Epithelial cell of proximal tubule (primary cell): ENCODE data around the gene DNMBP. TPM values are rescaled to one million over a fixed set of nuclear protein-coding genes. Genes with fewer than 3 reads are reported as not detected.

Source experiments
- DNase-seq: peaks from one replicate; pipeline ENCODE4 v3.0.0-alpha.2; 2011; ENCODE audit warnings: low read depth
- H3K4me3 ChIP-seq: 2 replicates; pipeline ENCODE4 v1.5.1; 2011; ENCODE audit warnings: low read depth, mild to moderate bottlenecking, low read length
- total RNA-seq: library from RNA; depleted of rRNA; stranded (reverse); fragments of >200 nt; gene quantifications from 2 replicates; pipeline ENCODE4 v1.2.3, GENCODE V29; 2015
- TF ChIP-seq, protein P1 (sequence below): conservative IDR thresholded peaks from 2 replicates; pipeline ENCODE4 v1.5.1; 2012; ENCODE audit warnings: low read depth, mild to moderate bottlenecking, low read length

Gene DNMBP, protein sequence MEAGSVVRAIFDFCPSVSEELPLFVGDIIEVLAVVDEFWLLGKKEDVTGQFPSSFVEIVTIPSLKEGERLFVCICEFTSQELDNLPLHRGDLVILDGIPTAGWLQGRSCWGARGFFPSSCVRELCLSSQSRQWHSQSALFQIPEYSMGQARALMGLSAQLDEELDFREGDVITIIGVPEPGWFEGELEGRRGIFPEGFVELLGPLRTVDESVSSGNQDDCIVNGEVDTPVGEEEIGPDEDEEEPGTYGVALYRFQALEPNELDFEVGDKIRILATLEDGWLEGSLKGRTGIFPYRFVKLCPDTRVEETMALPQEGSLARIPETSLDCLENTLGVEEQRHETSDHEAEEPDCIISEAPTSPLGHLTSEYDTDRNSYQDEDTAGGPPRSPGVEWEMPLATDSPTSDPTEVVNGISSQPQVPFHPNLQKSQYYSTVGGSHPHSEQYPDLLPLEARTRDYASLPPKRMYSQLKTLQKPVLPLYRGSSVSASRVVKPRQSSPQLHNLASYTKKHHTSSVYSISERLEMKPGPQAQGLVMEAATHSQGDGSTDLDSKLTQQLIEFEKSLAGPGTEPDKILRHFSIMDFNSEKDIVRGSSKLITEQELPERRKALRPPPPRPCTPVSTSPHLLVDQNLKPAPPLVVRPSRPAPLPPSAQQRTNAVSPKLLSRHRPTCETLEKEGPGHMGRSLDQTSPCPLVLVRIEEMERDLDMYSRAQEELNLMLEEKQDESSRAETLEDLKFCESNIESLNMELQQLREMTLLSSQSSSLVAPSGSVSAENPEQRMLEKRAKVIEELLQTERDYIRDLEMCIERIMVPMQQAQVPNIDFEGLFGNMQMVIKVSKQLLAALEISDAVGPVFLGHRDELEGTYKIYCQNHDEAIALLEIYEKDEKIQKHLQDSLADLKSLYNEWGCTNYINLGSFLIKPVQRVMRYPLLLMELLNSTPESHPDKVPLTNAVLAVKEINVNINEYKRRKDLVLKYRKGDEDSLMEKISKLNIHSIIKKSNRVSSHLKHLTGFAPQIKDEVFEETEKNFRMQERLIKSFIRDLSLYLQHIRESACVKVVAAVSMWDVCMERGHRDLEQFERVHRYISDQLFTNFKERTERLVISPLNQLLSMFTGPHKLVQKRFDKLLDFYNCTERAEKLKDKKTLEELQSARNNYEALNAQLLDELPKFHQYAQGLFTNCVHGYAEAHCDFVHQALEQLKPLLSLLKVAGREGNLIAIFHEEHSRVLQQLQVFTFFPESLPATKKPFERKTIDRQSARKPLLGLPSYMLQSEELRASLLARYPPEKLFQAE (N-terminal part only)
- 17.2 and 20.5 TPM in 2 replicates for total RNA-seq

DNA sequence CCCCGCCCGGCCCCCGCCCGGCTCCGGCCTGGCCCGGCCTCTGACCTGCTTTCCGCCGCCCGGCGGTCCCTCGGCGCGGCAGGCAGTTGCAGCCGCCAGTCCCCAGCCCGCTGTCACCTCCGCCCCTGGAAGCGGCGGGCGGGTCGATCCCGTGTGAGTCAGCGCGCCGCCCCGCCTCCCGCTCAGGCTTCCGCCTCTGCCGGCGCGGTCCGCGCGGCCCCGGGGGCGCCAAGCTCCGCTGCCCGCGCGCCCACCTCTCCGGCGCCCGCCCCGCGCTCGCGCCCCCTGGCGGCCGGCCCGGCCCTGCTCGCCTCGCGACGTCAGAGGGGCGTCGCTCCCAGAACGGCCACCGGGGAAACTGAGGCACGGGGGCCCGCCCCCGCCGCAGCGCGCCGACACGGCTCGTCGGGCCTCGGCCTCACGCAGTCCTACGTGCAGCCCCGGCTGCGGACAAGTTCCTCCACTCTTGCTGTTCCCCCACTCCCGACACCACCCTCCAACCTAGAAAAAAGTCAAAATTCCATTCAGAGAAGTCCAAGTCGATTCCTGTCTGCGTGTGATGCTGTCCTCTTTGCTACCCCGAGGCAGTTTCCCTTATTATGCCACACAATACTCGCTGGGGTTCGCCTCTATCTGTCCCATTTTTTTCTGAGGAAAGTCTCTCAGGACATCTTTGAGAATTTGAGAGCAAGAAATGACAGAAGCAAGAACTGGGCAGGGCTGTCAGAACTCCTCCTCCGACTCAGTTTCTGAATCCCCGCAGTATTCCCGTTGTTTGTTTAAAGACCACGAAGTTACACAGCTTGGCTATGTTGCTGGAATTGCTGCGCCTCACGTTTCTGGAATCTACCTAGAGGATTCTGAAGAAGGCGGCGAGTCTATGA, at the start of gene DNMBP:
Gene DNMBP, minus strand, starts transcription at position 155 of the 884 bp plus-strand sequence. CDS start 37,823 bp downstream, outside the sequence.
- peak within 1 kb of the TSS; percentile 83 for H3K4me3 ChIP-seq
- TF ChIP-seq, protein P1, sequence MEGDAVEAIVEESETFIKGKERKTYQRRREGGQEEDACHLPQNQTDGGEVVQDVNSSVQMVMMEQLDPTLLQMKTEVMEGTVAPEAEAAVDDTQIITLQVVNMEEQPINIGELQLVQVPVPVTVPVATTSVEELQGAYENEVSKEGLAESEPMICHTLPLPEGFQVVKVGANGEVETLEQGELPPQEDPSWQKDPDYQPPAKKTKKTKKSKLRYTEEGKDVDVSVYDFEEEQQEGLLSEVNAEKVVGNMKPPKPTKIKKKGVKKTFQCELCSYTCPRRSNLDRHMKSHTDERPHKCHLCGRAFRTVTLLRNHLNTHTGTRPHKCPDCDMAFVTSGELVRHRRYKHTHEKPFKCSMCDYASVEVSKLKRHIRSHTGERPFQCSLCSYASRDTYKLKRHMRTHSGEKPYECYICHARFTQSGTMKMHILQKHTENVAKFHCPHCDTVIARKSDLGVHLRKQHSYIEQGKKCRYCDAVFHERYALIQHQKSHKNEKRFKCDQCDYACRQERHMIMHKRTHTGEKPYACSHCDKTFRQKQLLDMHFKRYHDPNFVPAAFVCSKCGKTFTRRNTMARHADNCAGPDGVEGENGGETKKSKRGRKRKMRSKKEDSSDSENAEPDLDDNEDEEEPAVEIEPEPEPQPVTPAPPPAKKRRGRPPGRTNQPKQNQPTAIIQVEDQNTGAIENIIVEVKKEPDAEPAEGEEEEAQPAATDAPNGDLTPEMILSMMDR, result peak; percentile 40
- DNase-seq, result no peak

DNA sequence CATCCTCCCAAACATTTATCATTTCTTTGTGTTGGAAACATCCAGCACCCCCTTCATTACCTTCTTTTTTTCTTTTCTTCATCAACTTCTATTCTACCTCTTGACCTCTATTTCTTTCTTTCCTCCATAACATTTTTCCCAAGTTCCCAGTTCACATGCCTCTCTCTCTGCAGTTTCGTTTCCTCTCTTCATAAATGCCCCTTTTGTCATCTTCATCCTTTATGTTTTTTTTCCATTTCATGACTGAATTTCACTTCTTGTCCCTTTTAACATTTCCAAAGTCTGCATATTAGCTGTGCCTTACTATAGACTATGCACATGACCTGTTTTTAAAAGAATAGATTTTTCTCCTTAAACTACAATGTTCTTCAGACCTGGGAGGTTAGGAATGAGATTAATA, 48.2 kb upstream of the DNMBP start:
- TF ChIP-seq, protein P1, result no peak

DNA sequence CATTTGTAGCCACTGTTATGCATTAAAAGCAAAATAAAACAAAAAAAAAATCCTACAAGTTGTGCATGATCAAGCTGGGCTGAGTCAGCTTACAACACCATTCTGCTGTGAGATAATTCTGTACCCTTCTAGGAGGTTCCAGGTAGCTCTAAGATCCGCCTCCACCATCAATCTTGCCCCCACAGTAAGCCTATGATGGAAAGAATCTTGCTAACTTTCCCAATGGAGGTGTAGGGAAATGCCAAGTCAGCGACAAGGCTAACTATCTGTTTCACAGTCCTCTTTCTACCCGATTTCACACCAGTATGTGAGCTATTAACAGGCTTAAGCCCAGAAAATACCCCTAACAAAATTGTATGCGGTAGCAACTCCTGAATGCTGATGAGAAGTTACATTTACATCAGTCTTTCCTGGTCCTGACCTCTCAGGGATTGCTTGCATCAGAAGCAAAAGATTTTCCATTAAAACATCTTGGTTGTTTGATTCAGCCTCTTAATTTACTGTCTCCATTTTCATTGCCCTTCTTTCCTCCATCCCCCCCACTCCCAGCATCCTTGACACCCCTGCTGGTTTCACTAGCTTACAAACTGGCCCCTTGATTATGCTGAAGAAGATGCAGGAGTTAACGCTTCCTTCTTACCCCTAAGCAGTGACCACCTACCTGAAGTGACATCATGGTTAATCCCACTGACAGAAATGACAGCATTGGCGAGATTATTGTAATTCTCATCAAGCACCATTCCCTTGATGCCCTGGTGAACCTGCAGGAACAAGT, 44.1 kb upstream of the DNMBP start:
- TF ChIP-seq, protein P1, result no peak
- DNase-seq, result no peak
- no peak overlapping the region for H3K4me3 ChIP-seq

More for the DNA sequence above, 48.2 kb upstream of the DNMBP start:
- DNase-seq, result no peak
- H3K4me3 ChIP-seq, result no peak overlapping the region

DNA sequence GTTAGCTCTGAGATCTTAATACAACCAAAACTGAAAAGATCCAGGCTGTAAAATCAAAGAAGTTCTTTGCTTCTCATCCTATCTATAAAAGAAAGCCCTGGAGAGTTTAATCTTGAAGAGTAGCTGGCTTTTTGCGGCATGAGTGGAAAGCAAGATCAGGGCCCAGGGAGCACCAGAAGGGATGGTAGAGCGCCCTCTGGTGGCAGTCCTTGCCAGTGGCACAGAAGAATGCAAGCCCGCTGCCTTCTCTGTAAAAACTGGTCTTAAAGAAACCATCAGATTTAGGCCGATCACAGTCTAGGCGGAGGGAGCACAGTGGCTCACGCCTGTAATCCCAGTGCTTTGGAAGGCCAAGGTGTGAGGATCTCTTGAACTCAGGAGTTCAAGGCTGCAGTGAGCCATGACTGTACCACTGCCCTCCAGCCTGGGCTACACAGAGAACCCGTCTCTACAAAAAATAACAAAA, 36.3 kb upstream of the DNMBP start:
- DNase-seq, result no peak
- H3K4me3 ChIP-seq, result no peak overlapping the region
- TF ChIP-seq, protein P1, result peak; percentile 96

DNA sequence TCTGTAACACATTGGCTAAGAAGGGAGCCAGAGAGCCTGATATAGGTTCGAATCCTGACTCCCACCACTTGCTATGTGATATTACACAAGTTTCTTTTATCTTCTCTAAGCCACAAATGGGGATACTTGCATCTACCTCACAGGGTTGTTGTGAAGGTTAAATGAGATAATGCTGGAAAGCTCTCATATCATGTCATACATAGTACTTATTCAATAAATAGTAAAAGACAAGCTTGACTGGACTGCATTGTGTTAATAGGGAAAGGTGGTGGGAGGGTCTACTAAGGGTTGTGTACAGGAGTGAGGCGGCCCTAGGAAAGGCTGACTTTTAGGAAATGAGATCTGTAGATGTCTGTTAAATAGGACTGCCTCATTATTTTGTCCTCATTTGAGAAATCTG, 35.8 kb upstream of the DNMBP start:
- DNase-seq, result no peak
- TF ChIP-seq, protein P1, result no peak
- H3K4me3 ChIP-seq, result no peak overlapping the region
